Mesenchymal stem cell (in vitro differentiated cells and primary cell): Measurements from ENCODE around the gene RPP25L.

Experiments used
- DNase-seq: peaks from one replicate; pipeline ENCODE4 v3.0.0-alpha.2; 2013
- H2AFZ ChIP-seq: one replicate; pipeline ENCODE4 v1.6.1; 2013; ENCODE audit warnings: low read depth, mild to moderate bottlenecking, control low read depth, inconsistent platforms, low read length, moderate library complexity
- H2AK5ac ChIP-seq: 2 replicates; pipeline ENCODE4 v1.6.1; 2013; ENCODE audit warnings: low read length, moderate library complexity, mild to moderate bottlenecking, inconsistent platforms; ENCODE audit not compliant: severe bottlenecking
- H2BK120ac ChIP-seq: one replicate; pipeline ENCODE4 v1.6.1; 2013; ENCODE audit warnings: low read depth, mild to moderate bottlenecking, inconsistent platforms, low read length, moderate library complexity
- H2BK12ac ChIP-seq, 2 experiments: one replicate each; pipeline ENCODE4 v1.6.1; 2013; ENCODE audit warnings: inconsistent platforms in 2 of 2, low read length in 2 of 2, mild to moderate bottlenecking in 2 of 2, moderate library complexity in 2 of 2, control low read depth in 1 of 2
- H2BK15ac ChIP-seq: one replicate; pipeline ENCODE4 v1.6.1; 2013; ENCODE audit warnings: mild to moderate bottlenecking, low read depth, inconsistent platforms; ENCODE audit not compliant: poor library complexity, severe bottlenecking
- H2BK5ac ChIP-seq: 2 replicates; pipeline ENCODE4 v1.6.1; 2013; ENCODE audit warnings: low read depth, mild to moderate bottlenecking, low read length, control low read depth, inconsistent platforms; ENCODE audit not compliant: poor library complexity, severe bottlenecking
- H3K14ac ChIP-seq, 2 experiments: one replicate each; pipeline ENCODE4 v1.6.1; 2013; ENCODE audit warnings: inconsistent platforms in 2 of 2, low read length in 2 of 2, control low read depth in 1 of 2, mild to moderate bottlenecking in 1 of 2, moderate library complexity in 1 of 2
- H3K18ac ChIP-seq, 2 experiments: one replicate each; pipeline ENCODE4 v1.6.1; 2013; ENCODE audit warnings: inconsistent platforms in 2 of 2, low read length in 2 of 2, control low read depth in 1 of 2, low read depth in 1 of 2, mild to moderate bottlenecking in 1 of 2
- H3K23ac ChIP-seq, 2 experiments: one replicate each; pipeline ENCODE4 v1.6.1; 2013; ENCODE audit warnings: inconsistent platforms in 2 of 2, low read length in 2 of 2, mild to moderate bottlenecking in 2 of 2, moderate library complexity in 2 of 2, control low read depth in 1 of 2
- H3K27ac ChIP-seq: 2 replicates; pipeline ENCODE4 v1.5.1; 2013; ENCODE audit warnings: mild to moderate bottlenecking, moderate library complexity, low read length, control low read depth, inconsistent platforms; ENCODE audit not compliant: poor library complexity, severe bottlenecking
- H3K27me3 ChIP-seq, 2 experiments: 2 replicates each; pipeline versions ENCODE4 v1.6.1 to v1.7.0; 2013; ENCODE audit warnings: low read length in 2 of 2, mild to moderate bottlenecking in 2 of 2, moderate library complexity in 2 of 2, control low read depth in 1 of 2, inconsistent platforms in 1 of 2; ENCODE audit not compliant: control insufficient read depth in 1 of 2, insufficient read depth in 1 of 2
- H3K36me3 ChIP-seq, 2 experiments: 2 replicates each; pipeline versions ENCODE4 v1.6.1 to v1.7.0; 2013; ENCODE audit warnings: low read length in 2 of 2, control low read depth in 1 of 2, inconsistent platforms in 1 of 2, low read depth in 1 of 2, mild to moderate bottlenecking in 1 of 2; ENCODE audit not compliant: insufficient read depth in 2 of 2, control insufficient read depth in 1 of 2
- H3K4ac ChIP-seq, 2 experiments: one replicate each; pipeline ENCODE4 v1.6.1; 2013; ENCODE audit warnings: inconsistent platforms in 2 of 2, low read length in 2 of 2, mild to moderate bottlenecking in 2 of 2, moderate library complexity in 2 of 2, control low read depth in 1 of 2, low read depth in 1 of 2
- H3K4me1 ChIP-seq: 2 replicates; pipeline ENCODE4 v1.6.1; 2013; ENCODE audit warnings: low read depth, low read length, control low read depth; ENCODE audit not compliant: control insufficient read depth, insufficient read depth
- H3K4me2 ChIP-seq: 2 replicates; pipeline ENCODE4 v1.6.1; 2013; ENCODE audit warnings: low read length, mild to moderate bottlenecking, inconsistent platforms; ENCODE audit not compliant: poor library complexity, severe bottlenecking
- H3K4me3 ChIP-seq, 2 experiments: 2 replicates each; pipeline versions ENCODE4 v1.5.1 to v1.7.0; 2013; ENCODE audit warnings: low read length in 2 of 2, mild to moderate bottlenecking in 2 of 2, control low read depth in 1 of 2, low read depth in 1 of 2; ENCODE audit not compliant: insufficient read depth in 1 of 2
- H3K79me1 ChIP-seq: replicated peaks from 2 replicates; pipeline ENCODE4 v1.6.1; 2013; ENCODE audit warnings: mild to moderate bottlenecking, control low read depth, low read length, inconsistent platforms; ENCODE audit not compliant: poor library complexity, severe bottlenecking
- H3K9ac ChIP-seq: 2 replicates; pipeline ENCODE4 v1.7.0; 2013; ENCODE audit warnings: mild to moderate bottlenecking, low read length, moderate library complexity
- H3K9me3 ChIP-seq: 2 replicates; pipeline ENCODE4 v1.7.0; 2013; ENCODE audit warnings: mild to moderate bottlenecking, low read length; ENCODE audit not compliant: control insufficient read depth
- H4K8ac ChIP-seq: one replicate; pipeline ENCODE4 v1.6.1; 2013; ENCODE audit warnings: inconsistent platforms, mild to moderate bottlenecking, low read length, moderate library complexity
- H4K91ac ChIP-seq: one replicate; pipeline ENCODE4 v1.6.1; 2013; ENCODE audit warnings: mild to moderate bottlenecking, low read length, inconsistent platforms
- WGBS: methylation state at CpG from one replicate; pipeline ENCODE4 v1.1.7; 2013; ENCODE audit warnings: mixed read lengths; 5-methylcytosine and 5-hydroxymethylcytosine counted together

The RPP25L gene

GRCh38 chr9:34624475-34625185 is 12.7 kb upstream of the RPP25L start:
- H2BK12ac ChIP-seq, result no peak overlapping the region
- DNase-seq, result no peak
- H3K4me3 ChIP-seq, result no peak overlapping the region
- H4K8ac ChIP-seq, result no peak overlapping the region
- H3K4ac ChIP-seq, result no peak overlapping the region
- H3K27me3 ChIP-seq, result peaks cover 62 to 73% of the 10 kb centered on the region in 2 experiments
- H2BK120ac ChIP-seq, result no peak overlapping the region
- no peak overlapping the region for H2BK5ac ChIP-seq
- H3K4me1 ChIP-seq, result peaks cover 13% of the 10 kb centered on the region
- H3K79me1 ChIP-seq, result peaks cover 6% of the 10 kb centered on the region
- WGBS, result 10% methylated on average over 39 of the region's 39 CpGs
- H3K23ac ChIP-seq, result peak overlapping the region in 1 of 2 experiments; percentile 53
- no peaks in the 10 kb centered on the region for H3K36me3 ChIP-seq
- no peak overlapping the region for H3K27ac ChIP-seq
- H2BK15ac ChIP-seq, result peak overlapping the region; percentile 50
- no peak overlapping the region for H4K91ac ChIP-seq
- no peak overlapping the region for H3K18ac ChIP-seq
- H2AFZ ChIP-seq, result no peak overlapping the region
- no peaks in the 10 kb centered on the region for H3K9me3 ChIP-seq
- no peak overlapping the region for H3K4me2 ChIP-seq
- H3K14ac ChIP-seq, result no peak overlapping the region
- H3K9ac ChIP-seq, result no peak overlapping the region
- no peak overlapping the region for H2AK5ac ChIP-seq

GRCh38 chr9:34623374-34624235 is 11.7 kb upstream of the RPP25L start:
- H2BK120ac ChIP-seq, result no peak overlapping the region

GRCh38 chr9:34620061-34620994 is 8.4 kb upstream of the RPP25L start, which contains the start of gene DCTN3:
Gene DCTN3, minus strand, starts transcription at chr9:34620495. Its CDS starts 31 bp downstream, at chr9:34620464.
- peak within 1 kb of the TSS; percentile 54 for H2AFZ ChIP-seq
- DNase-seq, result peak; percentile 96
- 8% methylated on average over 43 of the region's 43 CpGs for WGBS
- H3K27ac ChIP-seq, result no peak within 1 kb of the TSS
- peak within 1 kb of the TSS in 1 of 2 experiments; percentile 63 for H3K4ac ChIP-seq
- peak within 1 kb of the TSS; percentile 62 for H2BK15ac ChIP-seq
- H2BK5ac ChIP-seq, result no peak within 1 kb of the TSS
- peaks cover 19% of the 10 kb centered on the region for H3K79me1 ChIP-seq
- no peak within 1 kb of the TSS for H2BK12ac ChIP-seq
- no peaks in the 10 kb centered on the region for H3K9me3 ChIP-seq
- H4K8ac ChIP-seq, result peak within 1 kb of the TSS; percentile 71
- H3K9ac ChIP-seq, result peak within 1 kb of the TSS; percentile 94
- peak within 1 kb of the TSS; percentile 80 for H3K4me2 ChIP-seq
- peak within 1 kb of the TSS in 1 of 2 experiments; percentile 16 for H3K23ac ChIP-seq
- H3K18ac ChIP-seq, result peak within 1 kb of the TSS in 1 of 2 experiments; percentile 52
- no peak within 1 kb of the TSS for H2BK120ac ChIP-seq
- peak within 1 kb of the TSS in 1 of 2 experiments; percentile 76 for H3K14ac ChIP-seq
- peak within 1 kb of the TSS; percentile 92 to 95 for H3K4me3 ChIP-seq
- H3K27me3 ChIP-seq, result peaks cover 22 to 32% of the 10 kb centered on the region in 2 experiments
- H3K4me1 ChIP-seq, result peaks cover 3% of the 10 kb centered on the region
- H4K91ac ChIP-seq, result peak within 1 kb of the TSS; percentile 41
- no peak within 1 kb of the TSS for H2AK5ac ChIP-seq
- peaks cover 25 to 32% of the 10 kb centered on the region in 2 experiments for H3K36me3 ChIP-seq

More at GRCh38 chr9:34623374-34624235, 11.7 kb upstream of the RPP25L start:
- no peak overlapping the region for H4K91ac ChIP-seq
- H3K4ac ChIP-seq, result no peak overlapping the region
- H2BK12ac ChIP-seq, result no peak overlapping the region
- no peak overlapping the region for H3K14ac ChIP-seq
- no peak for DNase-seq
- H2BK15ac ChIP-seq, result no peak overlapping the region
- H2AFZ ChIP-seq, result no peak overlapping the region
- no peak overlapping the region for H3K18ac ChIP-seq
- H3K9ac ChIP-seq, result no peak overlapping the region
- no peak overlapping the region for H3K4me2 ChIP-seq
- H2AK5ac ChIP-seq, result no peak overlapping the region
- 71% methylated on average over 55 of the region's 63 CpGs for WGBS
- H2BK5ac ChIP-seq, result no peak overlapping the region
- peaks cover 0 to under 1% of the 10 kb centered on the region in 2 experiments for H3K36me3 ChIP-seq
- H3K4me1 ChIP-seq, result peaks cover 4% of the 10 kb centered on the region
- H3K79me1 ChIP-seq, result peaks cover 14% of the 10 kb centered on the region
- H3K9me3 ChIP-seq, result no peaks in the 10 kb centered on the region
- H4K8ac ChIP-seq, result no peak overlapping the region
- peak overlapping the region in 1 of 2 experiments; percentile 3 for H3K4me3 ChIP-seq
- no peak overlapping the region for H3K23ac ChIP-seq
- H3K27ac ChIP-seq, result no peak overlapping the region
- peaks cover 55 to 65% of the 10 kb centered on the region in 2 experiments for H3K27me3 ChIP-seq
